HuH-7 (cell line): ENCODE measurements around the gene ZCCHC10.
"Not testable (repeated sequence)": the region's sequence is repeated elsewhere in the genome, so short reads cannot be mapped to it uniquely, and the experiment has no call there.

Source experiments
- DNase-seq: peaks from one replicate; pipeline ENCODE4 v3.0.0; 2011; ENCODE audit warnings: low spot score

The ZCCHC10 gene

DNA sequence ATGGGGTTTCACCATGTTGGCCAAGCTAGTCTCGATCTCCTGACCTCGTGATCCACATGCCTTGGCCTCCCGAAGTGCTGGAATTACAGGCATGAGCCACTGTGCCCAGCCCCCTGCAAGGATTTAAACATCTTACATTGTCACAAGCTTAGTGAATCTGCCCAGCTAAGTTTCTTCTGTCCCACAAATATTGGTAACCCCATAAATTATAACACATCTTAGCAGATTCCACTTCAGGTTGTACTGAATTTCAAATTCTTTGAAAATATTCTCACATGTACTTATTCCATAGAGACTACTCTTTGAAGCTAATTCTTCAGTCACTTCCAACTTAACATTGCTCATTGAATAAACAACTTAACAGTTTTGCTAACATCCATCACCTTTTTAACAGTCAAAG, 49.5 kb downstream of the ZCCHC10 start:
- DNase-seq: no peak

DNA sequence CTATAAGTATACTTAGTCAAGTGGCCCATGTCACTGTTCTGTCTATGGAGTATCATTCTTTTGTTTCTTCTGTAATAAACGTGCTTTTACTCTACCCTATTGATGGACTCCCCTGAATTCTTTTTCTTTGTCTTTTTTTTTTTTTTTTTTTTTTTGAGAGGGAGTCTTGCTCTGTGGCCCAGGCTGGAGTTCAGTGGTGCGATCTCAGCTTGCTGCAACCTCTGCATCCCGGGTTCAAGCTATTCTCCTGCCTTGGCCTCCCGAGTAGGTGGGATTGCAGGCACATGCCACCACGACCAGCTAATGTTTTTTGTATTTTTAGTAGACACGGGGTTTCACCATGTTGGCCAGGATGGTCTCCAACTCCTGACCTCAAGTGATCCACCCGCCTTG, 53.9 kb downstream of the ZCCHC10 start:
- not testable (repeated sequence) for DNase-seq

DNA sequence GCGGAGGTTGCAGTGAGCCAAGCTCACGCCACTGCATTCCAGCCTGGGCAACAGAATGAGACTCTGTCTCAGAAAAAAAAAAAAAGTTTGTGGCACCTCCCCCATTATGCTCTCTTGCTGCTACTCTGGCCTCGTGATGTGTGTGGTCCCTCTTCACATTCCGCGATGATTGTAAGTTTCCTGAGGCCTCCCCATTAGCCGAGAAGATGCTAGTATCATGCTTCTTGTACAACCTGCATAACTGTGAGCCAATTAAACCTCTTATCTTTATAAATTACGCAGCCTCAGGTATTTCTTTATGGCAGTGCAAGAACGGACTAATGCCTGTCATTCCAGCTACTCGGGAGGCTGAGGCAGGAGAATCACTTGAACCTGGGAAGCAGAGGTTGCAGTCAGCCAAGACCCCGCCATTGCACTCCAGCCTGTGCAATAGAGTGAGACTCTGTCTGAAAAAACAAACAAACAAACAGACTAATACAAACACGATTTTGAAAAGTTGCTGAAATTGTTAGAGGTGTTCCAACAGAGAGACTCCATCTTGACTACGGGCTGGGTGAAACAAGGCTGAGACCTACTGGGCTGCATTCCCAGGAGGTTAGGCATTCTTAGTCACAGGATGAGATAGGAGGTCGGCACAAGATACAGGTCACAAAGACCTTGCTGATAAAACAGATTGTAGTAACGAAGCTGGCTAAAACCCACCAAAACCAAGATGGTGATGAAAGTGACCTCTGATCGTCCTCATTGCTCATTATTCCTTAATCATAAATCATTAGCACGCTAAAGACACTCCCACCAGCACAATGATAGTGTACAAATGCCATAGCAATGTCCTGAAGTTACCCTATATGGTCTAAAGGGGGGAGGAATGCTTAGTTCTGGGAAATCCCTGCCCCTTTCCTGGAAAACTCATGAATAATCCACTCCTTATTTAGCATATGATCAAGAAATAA, 54.6 kb downstream of the ZCCHC10 start:
- no peak for DNase-seq

DNA sequence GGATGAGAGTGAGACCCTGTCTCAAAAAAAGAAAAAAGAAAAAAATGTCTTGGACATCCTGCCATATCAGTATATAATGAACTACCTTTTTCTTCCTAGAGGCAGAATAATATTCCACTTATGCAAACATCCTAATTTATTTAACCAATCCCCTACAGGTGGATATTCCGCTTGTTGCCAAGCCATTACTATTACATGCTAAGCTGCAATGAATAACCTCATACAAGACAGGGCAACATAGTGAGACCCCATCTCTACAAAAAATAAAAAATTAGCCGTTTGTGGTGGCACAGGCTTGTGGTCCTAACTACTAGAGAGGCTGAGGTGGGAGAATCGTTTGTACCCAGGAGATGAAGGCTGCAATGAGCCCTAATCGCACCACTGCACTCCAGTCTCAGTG, 61.2 kb downstream of the ZCCHC10 start:
- no peak for DNase-seq

DNA sequence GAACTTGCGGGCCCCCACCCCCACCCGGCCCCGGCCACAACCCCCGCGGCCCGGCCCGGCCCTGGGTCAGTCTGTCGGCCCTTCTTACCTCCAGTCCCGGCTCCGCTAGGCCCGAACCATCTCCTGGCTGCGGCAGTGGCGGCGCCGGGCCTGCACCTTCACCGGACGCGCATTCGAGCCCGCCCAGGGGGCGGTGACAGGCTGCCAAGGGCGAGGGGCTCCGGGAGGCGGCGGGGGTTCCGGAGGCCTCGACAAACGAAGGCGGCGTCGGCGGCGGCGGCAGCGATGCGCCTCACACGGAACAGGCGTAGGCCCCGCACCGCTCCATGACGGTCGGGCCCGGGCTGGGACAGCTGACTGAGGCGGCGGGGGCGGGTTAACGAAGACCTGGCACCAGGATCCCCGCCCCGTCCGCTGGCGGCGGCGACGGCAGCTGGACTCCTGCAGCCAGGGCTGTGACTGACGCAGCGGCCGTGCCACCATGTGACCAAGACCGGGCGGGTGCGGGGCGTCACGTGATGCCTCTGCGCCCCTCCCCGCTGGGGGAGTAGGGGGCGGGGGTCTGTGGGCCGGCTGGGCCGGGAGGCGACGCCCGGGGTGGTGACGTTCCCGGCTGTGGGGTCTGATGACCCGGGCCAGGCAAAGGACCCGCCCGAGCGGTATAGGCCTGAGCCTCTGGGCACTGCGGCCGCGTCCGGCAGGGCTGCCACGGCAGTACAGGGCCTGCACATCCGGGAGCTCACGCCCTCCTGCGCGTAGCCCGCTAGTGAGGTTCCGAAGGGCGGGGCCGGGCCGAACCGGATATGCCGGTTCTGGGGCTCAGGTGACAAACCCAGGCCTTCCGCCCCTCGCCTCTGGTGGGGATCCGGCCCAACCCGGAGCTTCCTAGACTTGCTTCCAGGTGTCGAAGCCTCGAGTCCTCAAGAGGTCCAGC, 62.9 kb downstream of the ZCCHC10 start, which contains the start of gene AFF4:
TSS of gene AFF4 (minus strand) at position 464 of the 934 bp plus-strand sequence. CDS start 26,445 bp downstream, outside the sequence.
- peak; percentile 94 for DNase-seq

DNA sequence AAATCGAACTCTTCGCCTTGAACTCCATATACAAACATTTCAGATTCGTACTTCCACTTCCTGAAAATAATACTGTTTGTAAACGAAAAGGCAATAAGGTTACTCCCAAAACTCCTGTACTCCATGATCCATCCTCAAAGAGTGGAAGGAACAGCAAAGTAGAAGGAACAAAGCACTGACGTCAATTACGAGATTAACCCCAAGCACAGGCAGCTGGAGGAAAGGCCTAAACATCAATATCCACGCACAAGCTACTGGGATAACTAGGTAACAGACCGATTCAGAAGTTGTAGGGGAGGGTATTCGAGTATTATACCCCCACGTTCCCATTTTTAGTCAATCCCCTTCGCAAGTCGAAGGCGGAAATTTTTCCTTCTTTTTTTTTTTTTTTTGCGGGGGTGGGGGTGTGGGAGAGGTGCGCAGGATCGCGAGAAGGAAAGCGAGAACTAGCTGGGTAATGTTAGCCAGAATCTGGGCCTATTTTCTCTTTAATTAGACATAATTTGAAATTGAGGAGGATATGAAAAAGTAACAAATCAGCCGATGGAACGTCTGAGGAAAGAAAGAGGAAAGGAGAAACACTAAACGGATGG, 63.8 kb downstream of the ZCCHC10 start:
- DNase-seq: peak; percentile 37

DNA sequence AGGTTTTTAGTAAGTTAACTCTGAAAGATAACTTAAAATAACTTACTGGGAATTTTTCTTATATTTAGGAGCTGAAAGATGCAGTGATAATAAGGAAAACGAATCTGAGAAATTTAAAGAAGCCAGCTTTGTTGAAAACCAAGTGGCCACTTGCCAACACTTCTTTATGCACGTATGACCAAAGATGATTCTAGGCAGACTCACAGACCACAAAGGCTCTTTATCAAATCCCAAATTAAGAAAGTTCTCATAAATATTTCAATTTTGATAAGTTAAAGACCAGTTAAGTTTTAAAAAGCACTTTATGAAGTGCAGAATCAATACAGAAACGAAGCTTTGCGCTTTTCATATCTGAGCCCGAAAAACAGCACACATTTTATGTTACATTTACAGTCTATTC, 64.5 kb downstream of the ZCCHC10 start:
- no peak for DNase-seq

DNA sequence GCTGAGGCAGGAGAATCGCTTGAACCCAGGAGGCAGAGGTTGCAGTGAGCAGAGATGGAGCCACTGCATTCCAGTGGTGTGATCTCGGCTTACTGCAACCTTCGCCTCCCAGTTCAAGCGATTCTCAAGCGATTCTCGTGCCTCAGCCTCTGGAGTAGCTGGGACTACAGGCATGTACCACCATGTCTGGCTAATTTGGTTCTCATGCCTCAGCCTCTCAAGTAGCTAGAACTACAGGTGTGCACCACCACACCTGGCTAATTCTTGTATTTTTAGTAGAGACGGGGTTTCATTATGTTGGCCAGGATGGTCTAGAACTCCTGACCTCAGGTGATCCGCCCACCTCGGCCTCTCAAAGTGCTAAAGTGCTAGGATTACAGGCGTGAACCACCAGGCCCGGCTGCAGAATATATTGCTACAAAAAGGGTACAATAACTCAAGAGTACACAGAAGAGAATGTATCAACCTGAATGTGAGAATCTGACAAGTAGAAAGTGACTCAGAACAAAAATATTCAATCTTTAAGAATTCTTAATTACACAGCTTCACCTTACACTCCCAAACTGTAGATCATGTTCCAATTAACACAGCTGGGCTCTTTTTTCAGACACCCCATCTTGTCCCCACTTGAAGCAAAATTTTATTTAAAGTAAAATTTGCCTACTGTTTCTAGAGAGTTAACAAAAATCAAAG, 65.1 kb downstream of the ZCCHC10 start:
- not testable (repeated sequence) for DNase-seq

DNA sequence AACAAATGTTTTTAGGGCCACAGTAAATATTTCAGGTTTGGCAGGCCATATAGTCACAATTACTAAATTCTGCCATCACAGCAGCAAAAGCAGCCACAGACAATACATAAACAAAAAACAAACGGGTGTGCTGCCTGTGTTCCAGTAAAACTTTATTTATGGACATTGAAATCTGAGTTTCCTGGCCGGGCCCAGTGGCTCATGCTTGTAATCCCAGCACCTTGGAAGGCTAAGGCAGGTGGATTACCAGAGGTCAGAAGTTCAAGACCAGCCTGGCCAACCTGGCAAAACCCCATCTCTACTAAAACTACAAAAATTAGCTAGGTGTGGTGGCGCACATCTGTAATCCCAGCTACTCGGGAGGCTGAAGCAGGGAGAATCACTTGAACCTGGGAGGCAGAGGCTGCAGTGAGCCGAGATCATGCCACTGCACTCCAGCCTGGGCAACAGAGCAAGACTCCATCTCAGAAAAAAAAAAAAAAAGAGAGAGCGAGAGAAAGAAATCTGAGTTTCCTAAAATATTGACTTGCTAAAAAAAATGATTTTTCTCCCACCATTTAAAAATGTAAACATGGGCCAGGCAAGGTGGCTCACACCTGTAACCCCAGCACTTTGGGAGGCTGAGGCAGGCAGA, 70.1 kb downstream of the ZCCHC10 start:
- not testable (repeated sequence) for DNase-seq

DNA sequence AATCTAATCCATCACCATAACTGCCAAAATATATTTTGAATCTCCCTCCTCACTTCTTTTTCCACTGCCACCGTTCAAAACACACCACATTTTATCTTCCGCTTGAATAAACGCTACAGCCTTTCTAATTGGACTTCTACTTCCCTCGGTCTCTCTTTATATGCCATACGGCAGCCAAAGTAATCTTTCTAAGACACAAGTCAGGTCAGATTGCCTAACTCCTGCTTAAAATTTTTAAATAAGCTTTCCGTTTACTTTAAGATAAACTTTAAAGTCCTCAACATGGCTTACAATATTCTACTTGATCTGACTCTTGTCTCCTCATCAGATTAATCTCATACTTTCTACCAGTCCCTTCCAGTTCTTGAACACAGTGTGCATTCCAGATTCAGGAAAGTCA, 72.6 kb downstream of the ZCCHC10 start:
- DNase-seq: no peak

DNA sequence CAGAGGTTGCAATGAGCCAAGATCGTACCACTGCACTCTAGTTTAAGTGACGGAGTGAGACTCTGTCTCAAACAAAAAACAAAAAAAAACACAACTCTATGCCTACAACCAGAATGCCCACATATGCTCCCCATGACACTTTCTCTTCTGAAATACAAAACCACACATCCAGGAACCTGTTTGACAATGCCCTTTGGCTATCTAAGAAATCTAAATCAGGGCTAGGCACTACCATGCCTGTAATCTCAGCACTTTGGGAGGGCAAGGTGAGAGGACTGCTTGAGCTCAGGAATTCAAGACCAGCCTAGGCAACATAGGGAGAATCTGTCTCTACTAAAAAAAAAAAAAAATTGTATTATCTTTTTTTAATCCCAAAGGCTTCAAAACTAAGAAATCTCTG, 73.5 kb downstream of the ZCCHC10 start:
- no peak for DNase-seq

DNA sequence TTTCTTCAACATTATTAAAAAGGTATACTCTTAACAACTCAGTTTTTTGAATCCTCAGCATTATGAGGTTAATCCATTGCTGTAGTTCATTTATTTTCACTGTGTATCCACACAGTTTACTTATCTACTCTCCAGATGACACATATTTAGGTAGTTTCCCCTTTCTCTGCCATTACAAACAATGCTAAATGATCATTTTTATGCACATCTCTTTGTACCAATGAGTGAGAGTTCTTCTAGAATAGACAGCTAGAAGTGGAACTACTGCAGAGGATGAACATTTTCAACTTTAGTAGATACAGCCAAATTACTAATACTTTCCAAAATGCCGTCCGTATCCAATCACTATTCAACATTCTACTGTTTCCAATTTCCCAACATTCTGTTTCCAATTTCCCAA, 74.5 kb downstream of the ZCCHC10 start:
- no peak for DNase-seq

DNA sequence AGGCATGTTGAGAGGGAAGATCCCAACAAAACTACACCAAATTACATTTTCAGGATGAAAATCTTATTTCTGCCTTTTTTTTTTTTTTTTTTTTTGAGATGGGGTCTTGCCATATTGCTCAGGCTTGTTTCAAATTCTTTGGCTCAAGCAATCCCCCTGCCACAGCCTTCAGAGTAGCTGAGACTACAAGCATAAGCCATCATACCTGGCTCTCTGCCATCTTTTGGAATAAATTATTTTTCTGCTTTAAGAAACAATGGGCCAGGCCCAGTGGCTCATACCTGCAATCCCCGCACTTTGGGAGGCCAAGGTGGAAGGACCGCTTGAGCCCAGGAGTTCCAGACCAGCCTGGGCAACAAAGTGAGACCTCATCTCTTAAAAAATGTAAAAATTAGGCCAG, 77.2 kb downstream of the ZCCHC10 start:
- DNase-seq: no peak

DNA sequence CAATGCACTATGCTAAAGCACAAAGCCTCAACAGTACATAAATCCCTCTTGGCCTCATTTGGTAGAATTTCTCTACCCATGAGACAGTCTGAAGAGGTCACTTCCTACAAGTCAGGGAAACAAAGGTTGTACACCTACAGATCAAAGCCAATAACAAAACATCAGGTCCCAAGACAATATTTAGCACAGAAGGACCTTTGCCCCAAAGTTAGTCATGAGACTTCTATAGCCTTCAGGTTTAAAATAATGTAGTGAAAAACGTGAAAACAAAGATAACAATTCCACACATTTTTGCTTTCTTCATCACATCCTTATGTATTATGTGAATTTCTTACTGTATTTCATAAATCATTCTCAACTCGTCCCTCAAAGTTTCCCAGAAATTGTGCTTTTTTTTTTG, 78.7 kb downstream of the ZCCHC10 start:
- DNase-seq: no peak
